DND-41 (cell line): ENCODE data around the gene SLC38A3.

Experiments used
- ATAC-seq: fragments of 200-7000 bp; cut with Tn5 transposase; 3 replicates; pipeline ENCODE4 v1.9.1; 2021; ENCODE audit warnings: low read depth; ENCODE audit not compliant: insufficient read depth
- DNase-seq: peaks from one replicate; pipeline ENCODE4 v3.0.0-alpha.2; 2020
- H2AFZ ChIP-seq: 2 replicates; pipeline ENCODE4 v1.6.0; 2012; ENCODE audit warnings: low read depth, low read length
- H3K27ac ChIP-seq: 2 replicates; pipeline ENCODE4 v1.5.1; 2012; ENCODE audit warnings: low read length, inconsistent platforms
- H3K27me3 ChIP-seq: fragments of 200-600 bp; sonication (generic); 2 replicates; pipeline ENCODE4 v1.6.0; 2012; ENCODE audit warnings: low read length, mild to moderate bottlenecking, inconsistent platforms; ENCODE audit not compliant: insufficient read depth, poor library complexity
- H3K36me3 ChIP-seq: 2 replicates; pipeline ENCODE4 v1.5.1; 2012; ENCODE audit warnings: low read length, inconsistent platforms; ENCODE audit not compliant: insufficient read depth
- H3K4me1 ChIP-seq: 2 replicates; pipeline ENCODE4 v1.5.1; 2012; ENCODE audit warnings: mild to moderate bottlenecking, low read length; ENCODE audit not compliant: insufficient read depth
- H3K4me2 ChIP-seq: 2 replicates; pipeline ENCODE4 v1.6.0; 2012; ENCODE audit warnings: mild to moderate bottlenecking, moderate library complexity, low read length, inconsistent platforms; ENCODE audit not compliant: insufficient read depth
- H3K4me3 ChIP-seq, 2 experiments: fragments of 200-600 bp in 1 of 2; shearing (Covaris generic) in 1 of 2; 2 replicates each; pipeline ENCODE4 v1.5.1; 2012 to 2016; ENCODE audit warnings: inconsistent platforms in 2 of 2, low read length in 2 of 2, mild to moderate bottlenecking in 2 of 2, low read depth in 1 of 2, moderate library complexity in 1 of 2
- H3K79me2 ChIP-seq: 2 replicates; pipeline ENCODE4 v1.6.0; 2012; ENCODE audit warnings: low read length, inconsistent platforms; ENCODE audit not compliant: insufficient read depth
- H3K9ac ChIP-seq: 2 replicates; pipeline ENCODE4 v1.6.0; 2012; ENCODE audit warnings: low read depth, mild to moderate bottlenecking, inconsistent platforms, low read length, moderate library complexity
- H3K9me3 ChIP-seq: 2 replicates; pipeline ENCODE4 v1.5.1; 2012; ENCODE audit warnings: low read length, moderate library complexity, mild to moderate bottlenecking, inconsistent platforms; ENCODE audit not compliant: insufficient read depth, severe bottlenecking
- H4K20me1 ChIP-seq: 2 replicates; pipeline ENCODE4 v1.6.0; 2012; ENCODE audit warnings: low read length; ENCODE audit not compliant: insufficient read depth
- EZH2 ChIP-seq: IDR thresholded peaks from 3 replicates; pipeline ENCODE4 v1.6.1; 2012; ENCODE audit warnings: borderline replicate concordance, low read depth, mild to moderate bottlenecking, moderate library complexity, low read length, inconsistent platforms; ENCODE audit not compliant: severe bottlenecking
- TF ChIP-seq, protein P1 (sequence below): IDR thresholded peaks from 2 replicates; pipeline ENCODE4 v1.5.1; 2012; ENCODE audit warnings: borderline replicate concordance, low read length, moderate library complexity, mild to moderate bottlenecking; ENCODE audit not compliant: poor library complexity, severe bottlenecking; ENCODE audit errors: extremely low read depth

The SLC38A3 gene

GRCh38 chr3:50174517-50174895 is 30.6 kb upstream of the SLC38A3 start:
- Histone ChIP-seq H4K20me1 (no peaks in the 10 kb centered on the region), H3K4me1 (no peaks in the 10 kb centered on the region), H3K27me3 (no peaks in the 10 kb centered on the region), H3K4me2 (no peak overlapping the region), H3K9ac (no peak overlapping the region), H3K79me2 (no peaks in the 10 kb centered on the region), H3K36me3 (no peaks in the 10 kb centered on the region), H2AFZ (no peak overlapping the region), H3K4me3 (no peak overlapping the region), H3K27ac (no peak overlapping the region), H3K9me3 (no peaks in the 10 kb centered on the region)
- TF ChIP-seq EZH2, result no peak
- TF ChIP-seq, protein P1, sequence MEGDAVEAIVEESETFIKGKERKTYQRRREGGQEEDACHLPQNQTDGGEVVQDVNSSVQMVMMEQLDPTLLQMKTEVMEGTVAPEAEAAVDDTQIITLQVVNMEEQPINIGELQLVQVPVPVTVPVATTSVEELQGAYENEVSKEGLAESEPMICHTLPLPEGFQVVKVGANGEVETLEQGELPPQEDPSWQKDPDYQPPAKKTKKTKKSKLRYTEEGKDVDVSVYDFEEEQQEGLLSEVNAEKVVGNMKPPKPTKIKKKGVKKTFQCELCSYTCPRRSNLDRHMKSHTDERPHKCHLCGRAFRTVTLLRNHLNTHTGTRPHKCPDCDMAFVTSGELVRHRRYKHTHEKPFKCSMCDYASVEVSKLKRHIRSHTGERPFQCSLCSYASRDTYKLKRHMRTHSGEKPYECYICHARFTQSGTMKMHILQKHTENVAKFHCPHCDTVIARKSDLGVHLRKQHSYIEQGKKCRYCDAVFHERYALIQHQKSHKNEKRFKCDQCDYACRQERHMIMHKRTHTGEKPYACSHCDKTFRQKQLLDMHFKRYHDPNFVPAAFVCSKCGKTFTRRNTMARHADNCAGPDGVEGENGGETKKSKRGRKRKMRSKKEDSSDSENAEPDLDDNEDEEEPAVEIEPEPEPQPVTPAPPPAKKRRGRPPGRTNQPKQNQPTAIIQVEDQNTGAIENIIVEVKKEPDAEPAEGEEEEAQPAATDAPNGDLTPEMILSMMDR, result no peak
- ATAC-seq (no peak), DNase-seq (no peak)

GRCh38 chr3:50174947-50175524 is 30.0 kb upstream of the SLC38A3 start:
- H3K9ac ChIP-seq, result no peak overlapping the region
- H3K4me2 ChIP-seq, result no peak overlapping the region
- H3K79me2 ChIP-seq, result no peaks in the 10 kb centered on the region
- H3K4me1 ChIP-seq, result no peaks in the 10 kb centered on the region
- no peak for DNase-seq
- no peaks in the 10 kb centered on the region for H4K20me1 ChIP-seq
- H3K27me3 ChIP-seq, result no peaks in the 10 kb centered on the region
- no peak overlapping the region for H3K4me3 ChIP-seq
- no peaks in the 10 kb centered on the region for H3K36me3 ChIP-seq
- TF ChIP-seq, protein P1, result no peak
- no peak for TF ChIP-seq EZH2
- no peak for ATAC-seq
- H2AFZ ChIP-seq, result no peak overlapping the region
- no peak overlapping the region for H3K27ac ChIP-seq
- no peaks in the 10 kb centered on the region for H3K9me3 ChIP-seq

- Histone ChIP-seq H3K4me1 (no peaks in the 10 kb centered on the region), H3K4me2 (no peak overlapping the region), H2AFZ (no peak overlapping the region), H4K20me1 (no peaks in the 10 kb centered on the region), H3K27ac (no peak overlapping the region), H3K9me3 (no peaks in the 10 kb centered on the region), H3K27me3 (no peaks in the 10 kb centered on the region), H3K79me2 (no peaks in the 10 kb centered on the region), H3K9ac (no peak overlapping the region), H3K36me3 (no peaks in the 10 kb centered on the region), H3K4me3 (no peak overlapping the region)
- DNase-seq (no peak), ATAC-seq (no peak)
- no peak for TF ChIP-seq EZH2
- TF ChIP-seq, protein P1, result no peak
These were observed 27.7 kb upstream of the SLC38A3 start for GRCh38 chr3:50177346-50177745.
